HEK293 (cell line): Measurements from ENCODE around the gene CIC.
A peak's percentile ranks its signal among the peaks of the same experiment; 100 is the strongest.

Experiments used
- CTCF ChIA-PET: fragments of 350-600 bp; formaldehyde crosslinking; extraction: SDS; loops from one replicate; lab custom pipeline; 2021; ENCODE audit warnings: antibody characterized with exemption; lab: Yijun Ruan, JAX
- POLR2A ChIA-PET: fragments of 300-600 bp; formaldehyde crosslinking; extraction: SDS; loops from one replicate; lab custom pipeline; 2020; ENCODE audit warnings: antibody characterized with exemption, inconsistent platforms; lab: Yijun Ruan, JAX
- H3K27ac ChIP-seq: fragments of 200-500 bp; sonication (Bioruptor generic); 2 replicates; pipeline ENCODE4 v1.5.1; 2014; ENCODE audit warnings: low read depth, low read length, control low read depth, inconsistent platforms; ENCODE audit errors: extremely low read depth
- H3K36me3 ChIP-seq, 2 experiments: fragments of 200-500 bp in 1 of 2; sonication (Bioruptor generic) in 1 of 2; 1 replicate in 1 of 2; 2 replicates in 1 of 2; pipeline ENCODE4 v1.5.1; 2014 to 2017; ENCODE audit warnings: inconsistent platforms in 2 of 2, low read length in 2 of 2; ENCODE audit not compliant: control insufficient read depth in 2 of 2, insufficient read depth in 1 of 2
- H3K4me1 ChIP-seq: fragments of 200-500 bp; sonication (Bioruptor generic); 2 replicates; pipeline ENCODE4 v1.5.1; 2014; ENCODE audit warnings: mild to moderate bottlenecking, low read length, inconsistent platforms; ENCODE audit not compliant: control insufficient read depth, insufficient read depth
- H3K4me3 ChIP-seq: 2 replicates; pipeline ENCODE4 v1.5.1; 2011; ENCODE audit warnings: low read depth, mild to moderate bottlenecking, control low read depth, low read length, moderate library complexity
- H3K9me3 ChIP-seq: fragments of 200-500 bp; sonication (Bioruptor generic); 2 replicates; pipeline ENCODE4 v1.5.1; 2014; ENCODE audit warnings: low read depth, low read length, inconsistent platforms; ENCODE audit not compliant: control insufficient read depth, insufficient read depth
- ELK4 ChIP-seq: IDR thresholded peaks from 2 replicates; pipeline ENCODE4 v1.6.1; 2011; ENCODE audit warnings: mild to moderate bottlenecking, low read depth, low read length, borderline replicate concordance
- FEZF1 ChIP-seq: fragments of 450-650 bp; formaldehyde crosslinking; IDR thresholded peaks from 2 replicates; pipeline ENCODE4 v1.5.1; 2016; ENCODE audit warnings: missing biosample characterization, missing genetic modification characterization
- GLIS1 ChIP-seq: fragments of 450-650 bp; formaldehyde crosslinking; IDR thresholded peaks from 2 replicates; pipeline ENCODE4 v1.5.1; 2016; ENCODE audit warnings: missing biosample characterization, missing genetic modification characterization
- HIC1 ChIP-seq: fragments of 450-650 bp; formaldehyde crosslinking; IDR thresholded peaks from 2 replicates; pipeline ENCODE4 v1.5.1; 2016; ENCODE audit warnings: missing biosample characterization, missing genetic modification characterization
- HOXA7 ChIP-seq: sonication (generic); formaldehyde crosslinking; IDR thresholded peaks from 2 replicates; pipeline ENCODE4 v1.8.1; 2022; ENCODE audit warnings: missing genetic modification reagents, borderline replicate concordance
- KLF1 ChIP-seq: fragments of 450-650 bp; formaldehyde crosslinking; IDR thresholded peaks from 2 replicates; pipeline ENCODE4 v1.5.1; 2016; ENCODE audit warnings: missing biosample characterization, missing genetic modification characterization
- KLF17 ChIP-seq: fragments of 450-650 bp; formaldehyde crosslinking; IDR thresholded peaks from 2 replicates; pipeline ENCODE4 v1.5.1; 2016; ENCODE audit warnings: missing biosample characterization, missing genetic modification characterization
- KLF8 ChIP-seq: fragments of 450-650 bp; formaldehyde crosslinking; IDR thresholded peaks from 2 replicates; pipeline ENCODE4 v1.5.1; 2016; ENCODE audit warnings: missing biosample characterization, missing genetic modification characterization
- PRDM1 ChIP-seq: fragments of 450-650 bp; formaldehyde crosslinking; IDR thresholded peaks from 2 replicates; pipeline ENCODE4; 2016; ENCODE audit warnings: missing biosample characterization, missing genetic modification characterization
- SP7 ChIP-seq: fragments of 450-650 bp; formaldehyde crosslinking; IDR thresholded peaks from 2 replicates; pipeline ENCODE4 v1.5.1; 2016; ENCODE audit warnings: missing biosample characterization, missing genetic modification characterization
- ZBTB8A ChIP-seq: fragments of 450-650 bp; formaldehyde crosslinking; IDR thresholded peaks from 2 replicates; pipeline ENCODE4 v1.5.1; 2016; ENCODE audit warnings: missing biosample characterization, missing genetic modification characterization
- ZFP69B ChIP-seq: fragments of 450-650 bp; formaldehyde crosslinking; IDR thresholded peaks from 2 replicates; pipeline ENCODE4 v1.5.1; 2016; ENCODE audit warnings: missing biosample characterization, missing genetic modification characterization
- ZIC2 ChIP-seq: fragments of 450-650 bp; formaldehyde crosslinking; IDR thresholded peaks from 2 replicates; pipeline ENCODE4 v1.5.1; 2016; ENCODE audit warnings: missing biosample characterization, missing genetic modification characterization
- ZNF140 ChIP-seq: fragments of 450-650 bp; formaldehyde crosslinking; IDR thresholded peaks from 2 replicates; pipeline ENCODE4 v1.5.1; 2016; ENCODE audit warnings: missing biosample characterization, missing genetic modification characterization
- ZNF2 ChIP-seq: fragments of 450-650 bp; formaldehyde crosslinking; IDR thresholded peaks from 2 replicates; pipeline ENCODE4 v1.5.1; 2016; ENCODE audit warnings: missing biosample characterization, missing genetic modification characterization
- ZNF280D ChIP-seq: fragments of 450-650 bp; formaldehyde crosslinking; IDR thresholded peaks from 2 replicates; pipeline ENCODE4 v1.5.1; 2016; ENCODE audit warnings: missing biosample characterization, missing genetic modification characterization
- ZNF341 ChIP-seq: fragments of 450-650 bp; formaldehyde crosslinking; IDR thresholded peaks from 2 replicates; pipeline ENCODE4; 2016; ENCODE audit warnings: low read depth, missing biosample characterization, missing genetic modification characterization
- ZNF404 ChIP-seq: fragments of 450-650 bp; formaldehyde crosslinking; IDR thresholded peaks from 2 replicates; pipeline ENCODE4 v1.5.1; 2017; ENCODE audit warnings: missing biosample characterization, missing genetic modification characterization
- ZNF433 ChIP-seq: fragments of 450-650 bp; formaldehyde crosslinking; IDR thresholded peaks from 2 replicates; pipeline ENCODE4 v1.5.1; 2016; ENCODE audit warnings: missing biosample characterization, missing genetic modification characterization, low read depth
- ZNF513 ChIP-seq: fragments of 450-650 bp; IDR thresholded peaks from 2 replicates; pipeline ENCODE4 v1.5.1; 2018; ENCODE audit warnings: missing biosample characterization, missing genetic modification characterization
- ZNF670 ChIP-seq: fragments of 450-650 bp; formaldehyde crosslinking; IDR thresholded peaks from 2 replicates; pipeline ENCODE4 v1.5.1; 2016; ENCODE audit warnings: missing biosample characterization, missing genetic modification characterization, low read depth
- ZSCAN4 ChIP-seq: fragments of 450-650 bp; formaldehyde crosslinking; IDR thresholded peaks from 2 replicates; pipeline ENCODE4 v1.5.1; 2017; ENCODE audit warnings: missing biosample characterization, missing genetic modification characterization

Gene CIC

GRCh38 chr19:42276821-42277220 is 7.8 kb downstream of the CIC start:
- peaks cover 22% of the 10 kb centered on the region for H3K4me1 ChIP-seq
- H3K4me3 ChIP-seq = no peak overlapping the region
- CTCF ChIA-PET = interaction anchor here (0.9 to 7.5 kb wide), 3 partner anchors 30 to 100 kb away, joined by 3 to 276 read pairs (median 3); partner anchors contain the start of gene GSK3A
- 0 out of 2 replicates have a peak overlapping the region, but pooled peaks have one; percentile 7 for H3K27ac ChIP-seq
- peaks cover 5 to 42% of the 10 kb centered on the region in 2 experiments for H3K36me3 ChIP-seq
- no peaks in the 10 kb centered on the region for H3K9me3 ChIP-seq
- POLR2A ChIA-PET = interaction anchor here (1.4 to 12.3 kb wide), 2 partner anchors 8 to 30 kb away, joined by 6 to 242 read pairs; partner anchors contain the start of genes CIC and GSK3A
- TF ChIP-seq ZNF140 (tag by site-specific recombination) = no peak
- TF ChIP-seq ZNF404 = no peak
- no peak for TF ChIP-seq ZBTB8A (tag by site-specific recombination)
- TF ChIP-seq PRDM1 = peak; percentile 81
- 0 out of 2 replicates have a peak, but pooled peaks have one; percentile 19 for TF ChIP-seq KLF8 (tag by site-specific recombination)
- peak; percentile 81 for TF ChIP-seq SP7 (tag by site-specific recombination)
- TF ChIP-seq ZIC2 (tag by site-specific recombination) = peak; percentile 12; the same call in 1 of the 2 replicates

- no peaks in the 10 kb centered on the region for H3K9me3 ChIP-seq
- H3K36me3 ChIP-seq = peaks cover 5 to 31% of the 10 kb centered on the region in 2 experiments
- H3K4me1 ChIP-seq = peaks cover 32% of the 10 kb centered on the region
- H3K4me3 ChIP-seq = no peak overlapping the region
- peak overlapping the region; percentile 20 for H3K27ac ChIP-seq
- ChIA-PET CTCF (interaction anchor here (0.7 to 7.5 kb wide), 8 partner anchors 8 to 145 kb away, joined by 3 to 276 read pairs (median 6); partner anchors contain the start of genes CIC and GSK3A), POLR2A (interaction anchor here (0.6 to 12.3 kb wide), 5 partner anchors 9 to 271 kb away, joined by 3 to 242 read pairs (median 4); partner anchors contain the start of genes CIC and GSK3A)
- TF ChIP-seq ZFP69B (tag by site-specific recombination) (no peak), ZNF280D (tag by site-specific recombination) (no peak), ZNF513 (tag by site-specific recombination) (no peak), HOXA7 (CRISPR knock-in tag) (0 out of 2 replicates have a peak, but pooled peaks have one; percentile 69), ZNF670 (tag by site-specific recombination) (no peak), ELK4 (no peak), HIC1 (tag by site-specific recombination) (peak; percentile 63; the same call in 1 of the 2 replicates), ZSCAN4 (tag by site-specific recombination) (no peak), ZNF341 (tag by site-specific recombination) (peak; percentile 49; the same call in 1 of the 2 replicates), ZNF2 (no peak), ZNF433 (no peak), KLF1 (tag by site-specific recombination) (no peak), FEZF1 (no peak), GLIS1 (tag by site-specific recombination) (peak; percentile 99), KLF17 (tag by site-specific recombination) (no peak)
Observed at GRCh38 chr19:42277821-42278451, 8.9 kb downstream of the CIC start.
